Activated CD4-positive, alpha-beta T cell treated with anti-CD3 and anti-CD28 coated beads, Interleukin-2, amount 50 U/mL, for 48 hours (primary cell): ENCODE measurements around the gene SBNO1.
"Not testable (repeated sequence)": the region's sequence is repeated elsewhere in the genome, so short reads cannot be mapped to it uniquely, and the experiment has no call there.

Source experiments
- DNase-seq, 2 experiments: peaks; one replicate each; pipeline ENCODE4 v3.0.0-alpha.2; 2020

Gene SBNO1

DNA sequence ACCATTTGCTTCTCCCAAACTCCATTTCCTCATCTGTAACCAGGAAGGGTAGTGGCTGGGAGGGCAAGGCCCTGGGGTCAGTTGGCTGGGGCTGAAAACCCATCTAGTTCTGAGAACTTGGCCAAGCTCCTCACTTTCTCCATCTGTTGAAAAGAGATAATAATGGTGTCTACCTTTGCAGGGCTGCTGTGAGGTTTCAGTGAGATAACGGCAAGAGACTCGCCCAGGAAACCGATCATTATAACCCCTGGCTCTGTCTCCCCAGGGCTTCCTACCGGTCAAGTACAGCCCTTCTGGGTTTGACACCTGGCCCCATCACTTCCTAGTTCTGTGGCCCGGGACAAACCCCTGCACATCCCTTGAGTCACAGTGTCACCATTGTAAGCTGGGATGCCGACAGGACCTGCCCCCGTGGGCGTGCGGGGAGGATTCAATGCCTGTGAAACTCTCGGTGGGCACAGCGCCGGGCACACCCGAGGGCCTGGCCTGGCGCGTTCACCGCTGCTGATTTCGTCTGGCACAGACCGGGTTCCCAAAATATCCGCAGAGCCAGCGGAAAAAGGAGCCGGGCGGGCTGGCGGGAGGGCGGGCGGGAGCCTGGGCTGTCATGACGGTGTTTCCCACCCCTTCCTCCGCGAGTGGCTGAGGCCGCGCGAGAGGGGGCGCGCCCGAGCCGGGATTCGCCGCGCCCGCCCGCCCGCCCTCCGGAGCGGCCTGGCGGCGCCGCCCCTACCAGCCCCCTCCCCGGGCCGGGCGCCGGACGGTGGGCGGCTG is 23.7 kb upstream of the SBNO1 start:
- peak; percentile 80 to 86 for DNase-seq

DNA sequence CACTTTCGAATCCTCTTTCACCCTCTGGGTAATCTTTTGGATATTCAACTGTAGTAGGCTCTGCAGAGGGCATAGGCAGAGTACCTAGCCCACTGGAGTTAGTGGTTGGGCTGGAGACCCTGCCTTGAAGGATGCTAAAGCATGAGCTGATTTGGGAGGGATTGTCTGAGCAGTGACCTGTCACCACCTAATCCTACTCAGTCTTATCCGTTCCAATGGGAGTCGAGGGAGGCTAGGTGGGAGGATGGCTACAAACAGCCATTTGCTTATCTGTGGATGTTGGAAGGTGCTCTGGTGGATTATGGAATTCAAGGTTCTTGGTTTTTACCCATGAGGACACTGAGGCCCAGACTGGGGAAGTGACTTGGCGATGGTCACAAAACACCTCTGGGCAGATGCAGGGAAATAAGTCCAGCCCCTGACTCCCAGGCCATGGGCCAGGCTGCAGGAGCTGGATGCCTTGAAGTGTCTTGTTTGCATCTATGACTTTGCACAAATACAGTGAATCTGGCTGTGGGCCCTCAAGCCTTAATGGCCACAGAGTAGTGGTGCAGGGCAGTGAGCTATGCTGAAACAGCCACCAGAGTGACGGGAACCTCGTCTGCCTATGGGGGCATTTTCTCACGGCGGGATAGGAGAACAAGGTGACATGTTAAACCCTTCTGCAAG is 23.0 kb upstream of the SBNO1 start:
- no peak for DNase-seq

DNA sequence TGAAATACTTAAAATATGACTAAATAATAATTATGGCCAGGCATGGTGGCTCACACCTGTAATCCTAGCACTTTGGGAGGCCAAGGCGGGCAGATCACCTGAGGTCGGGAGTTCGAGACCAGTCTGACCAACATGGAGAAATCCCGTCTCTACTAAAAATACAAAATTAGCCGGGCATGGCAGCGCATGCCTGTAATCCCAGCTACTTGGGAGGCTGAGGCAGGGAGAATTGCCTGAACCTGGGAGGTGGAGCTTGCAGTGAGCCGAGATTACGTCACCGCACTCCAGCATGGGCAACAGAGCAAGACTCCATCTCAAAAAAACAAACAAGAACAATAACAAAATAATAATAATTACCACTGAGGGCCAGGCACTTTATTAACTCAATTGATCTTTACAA is 20.9 kb upstream of the SBNO1 start:
- not testable (repeated sequence) for DNase-seq

DNA sequence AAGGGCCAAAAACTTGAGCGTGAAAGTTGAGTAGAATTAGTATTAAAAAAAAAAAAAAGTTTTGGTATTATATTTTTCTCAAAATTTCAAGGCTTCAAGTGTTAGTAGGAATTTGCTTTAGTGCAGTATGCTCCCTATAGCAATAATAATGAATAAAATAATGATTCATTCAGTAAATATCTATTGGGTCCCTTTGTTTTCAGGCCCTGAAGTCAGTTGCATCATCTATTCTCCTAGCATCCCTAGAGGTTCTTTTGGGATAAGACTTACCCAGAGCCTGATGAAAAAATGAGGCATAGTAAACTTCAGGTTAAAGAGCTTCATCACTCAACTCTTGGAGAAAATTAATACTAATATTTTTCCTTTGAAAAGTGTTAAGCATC is 20.3 kb upstream of the SBNO1 start:
- DNase-seq: no peak

DNA sequence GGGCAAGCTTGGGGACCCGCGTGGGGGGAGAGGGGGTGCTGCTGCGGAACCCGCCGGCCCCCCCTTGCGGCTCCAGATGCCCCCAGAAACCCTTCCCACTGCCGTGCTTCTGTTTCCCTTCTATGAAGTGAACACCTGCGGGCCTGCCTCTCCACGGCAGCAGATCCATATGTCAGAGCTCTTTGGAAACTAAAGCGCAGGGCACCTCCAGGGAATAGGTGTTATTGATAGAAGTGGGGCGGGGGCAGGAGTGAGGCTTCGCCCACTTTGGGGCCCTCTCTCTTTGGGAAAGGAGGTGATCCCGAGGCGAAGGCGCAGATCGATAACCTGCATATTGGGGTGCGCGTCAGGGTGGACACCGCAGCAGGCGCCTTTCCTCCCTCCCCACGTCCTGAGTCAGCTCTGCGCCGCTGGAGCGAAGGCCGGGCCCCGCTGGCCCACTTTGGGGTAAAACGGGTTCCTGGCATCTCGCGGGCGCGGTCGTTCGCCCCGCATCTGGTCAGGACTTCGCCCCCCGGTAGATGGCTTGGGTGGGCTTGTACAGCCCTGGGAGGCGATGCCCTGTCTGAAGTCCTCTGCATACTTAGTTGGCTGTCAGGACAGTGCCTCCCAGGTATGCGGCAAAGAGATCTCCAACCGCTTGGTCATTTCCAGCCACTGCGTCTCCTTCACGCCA is 19.8 kb upstream of the SBNO1 start:
- peak; percentile 26 to 46 for DNase-seq

DNA sequence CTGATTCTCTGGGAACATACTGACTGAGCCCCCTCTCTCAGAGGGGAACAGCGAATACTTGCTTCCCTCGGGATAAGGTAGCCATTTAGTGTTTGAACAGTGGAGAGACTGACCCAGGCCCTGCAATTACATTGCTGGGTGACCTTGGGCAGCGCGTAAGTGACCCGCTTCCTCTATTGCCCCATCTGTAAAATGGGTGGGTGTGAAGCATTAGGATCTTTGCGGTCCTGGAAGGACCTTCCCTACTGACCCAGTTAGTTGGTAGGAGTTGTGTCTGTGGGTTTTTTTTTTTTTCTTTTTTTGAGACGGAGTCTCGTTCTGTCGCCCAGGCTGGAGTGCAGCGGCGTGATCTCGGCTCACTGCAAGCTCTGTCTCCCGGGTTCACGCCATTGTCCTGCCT is 18.0 kb upstream of the SBNO1 start:
- no peak for DNase-seq

DNA sequence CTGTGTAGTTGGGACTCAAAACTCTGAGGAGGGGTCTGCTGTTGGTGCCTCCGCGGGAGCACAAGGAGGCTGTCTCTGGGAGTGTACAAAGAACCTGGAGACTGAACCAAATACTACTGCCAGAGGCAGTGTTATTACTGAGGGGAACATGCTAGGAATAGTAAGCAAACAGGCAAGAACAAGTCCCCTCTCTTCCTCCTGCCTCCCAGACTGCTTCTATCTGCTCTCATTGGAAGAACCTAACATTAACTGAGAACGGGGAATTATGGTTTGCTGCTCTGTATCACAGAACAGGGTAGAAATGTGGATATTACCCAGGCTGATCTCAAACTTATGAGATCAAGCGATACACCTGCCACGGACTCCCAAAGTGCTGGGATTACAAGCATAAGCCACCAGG is 14.7 kb upstream of the SBNO1 start:
- DNase-seq: no peak

DNA sequence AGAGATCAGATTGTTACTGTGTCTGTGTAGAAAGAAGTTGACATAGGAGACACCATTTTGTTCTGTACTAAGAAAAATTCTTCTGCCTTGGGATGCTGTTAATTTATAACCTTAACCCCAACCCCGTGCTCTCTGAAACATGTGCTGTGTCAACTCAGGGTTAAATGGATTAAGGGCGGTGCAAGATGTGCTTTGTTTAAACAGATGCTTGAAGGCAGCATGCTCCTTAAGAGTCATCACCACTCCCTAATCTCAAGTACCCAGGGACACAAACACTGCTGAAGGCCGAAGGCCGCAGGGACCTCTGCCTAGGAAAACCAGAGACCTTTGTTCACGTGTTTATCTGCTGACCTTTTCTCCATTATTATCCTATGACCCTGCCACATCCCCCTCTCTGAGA is 7.8 kb upstream of the SBNO1 start:
- not testable (repeated sequence) for DNase-seq

DNA sequence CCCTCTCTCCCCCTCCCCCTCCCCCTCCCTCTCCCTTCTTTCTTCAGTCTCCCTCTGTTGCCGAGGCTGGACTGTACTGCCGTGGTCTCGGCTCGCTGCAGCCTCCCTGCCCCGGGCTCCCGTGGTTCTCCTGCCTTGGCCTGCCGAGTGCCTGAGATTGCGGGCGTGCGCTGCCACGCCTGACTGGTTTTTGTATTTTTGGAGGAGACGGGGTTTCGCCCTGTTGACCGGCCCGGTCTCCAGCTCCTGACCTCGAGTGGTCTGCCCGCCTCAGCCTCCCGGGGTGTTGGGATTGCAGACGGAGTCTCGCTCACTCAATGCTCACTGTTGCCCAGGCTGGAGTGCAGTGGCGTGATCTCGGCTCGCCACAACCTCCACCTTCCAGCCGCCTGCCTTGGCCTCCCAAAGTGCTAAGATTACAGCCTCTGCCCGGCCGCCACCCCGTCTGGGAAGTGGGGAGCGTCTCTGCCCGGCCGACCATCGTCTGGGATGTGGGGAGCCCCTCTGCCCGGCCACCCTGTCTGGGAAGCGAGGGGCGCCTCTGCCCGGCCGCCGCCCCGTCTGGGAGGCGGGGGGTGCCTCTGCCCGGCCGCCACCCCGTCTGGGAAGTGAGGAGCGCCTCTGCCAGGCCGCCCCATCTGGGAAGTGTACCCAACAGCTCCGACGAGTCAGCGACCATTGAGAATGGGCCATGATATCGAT is 7.2 kb upstream of the SBNO1 start:
- DNase-seq: not testable (repeated sequence)

DNA sequence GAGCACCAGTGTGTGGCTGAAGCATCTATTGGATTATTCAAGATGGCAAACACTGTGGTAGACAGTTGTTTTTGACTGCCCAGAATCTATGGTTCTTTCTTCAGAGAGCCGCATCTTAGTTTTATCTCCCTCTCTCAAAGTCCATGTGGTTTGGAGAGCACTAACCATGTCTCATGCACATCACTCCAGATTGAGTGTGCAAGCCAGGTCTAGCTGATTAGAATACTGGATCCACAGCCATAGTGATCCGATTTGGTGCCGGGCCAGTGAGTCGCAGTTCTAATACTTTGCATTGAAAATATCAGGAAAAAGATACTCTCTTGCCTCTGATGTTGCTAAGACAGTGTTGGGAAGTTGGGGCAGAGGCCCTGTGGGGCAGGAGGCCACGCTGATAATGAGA is 4.6 kb upstream of the SBNO1 start:
- DNase-seq: no peak

DNA sequence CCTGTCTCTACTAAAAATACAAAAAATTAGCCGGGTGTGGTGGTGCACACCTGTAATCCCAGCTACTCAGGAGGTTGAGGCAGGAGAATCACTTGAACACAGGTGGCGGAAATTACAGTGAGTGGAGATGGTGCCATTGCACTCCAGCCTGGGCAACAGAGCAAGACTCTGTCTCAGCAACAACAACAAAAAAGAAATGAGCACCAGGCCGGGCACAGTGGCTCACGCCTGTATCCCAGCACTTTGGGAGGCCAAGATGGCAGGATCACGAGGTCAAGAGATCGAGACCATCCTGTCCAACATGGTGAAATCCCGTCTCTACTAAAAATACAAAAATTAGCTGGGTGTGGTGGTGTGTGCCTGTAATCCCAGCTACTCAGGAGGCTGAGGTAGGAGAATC is 3.8 kb upstream of the SBNO1 start:
- not testable (repeated sequence) for DNase-seq

DNA sequence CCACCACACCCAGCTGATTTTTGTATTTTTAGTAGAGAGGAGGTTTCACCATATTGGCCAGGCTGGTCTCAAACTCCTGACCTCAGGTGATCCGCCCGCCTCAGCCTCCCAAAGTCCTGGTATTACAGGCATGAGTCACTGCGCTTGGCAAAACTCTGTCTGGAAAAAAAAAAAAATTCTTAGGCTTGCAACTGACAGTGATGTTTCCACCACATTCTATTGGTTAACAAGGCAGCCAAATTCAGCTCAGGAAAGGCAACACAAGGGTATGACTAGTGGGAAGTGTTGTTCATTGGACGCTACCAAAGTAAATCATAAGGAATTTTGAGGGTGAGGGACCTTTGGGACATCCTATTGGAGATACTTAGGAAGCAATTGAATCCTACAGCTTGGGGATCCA is 2.9 kb upstream of the SBNO1 start:
- DNase-seq: no peak

DNA sequence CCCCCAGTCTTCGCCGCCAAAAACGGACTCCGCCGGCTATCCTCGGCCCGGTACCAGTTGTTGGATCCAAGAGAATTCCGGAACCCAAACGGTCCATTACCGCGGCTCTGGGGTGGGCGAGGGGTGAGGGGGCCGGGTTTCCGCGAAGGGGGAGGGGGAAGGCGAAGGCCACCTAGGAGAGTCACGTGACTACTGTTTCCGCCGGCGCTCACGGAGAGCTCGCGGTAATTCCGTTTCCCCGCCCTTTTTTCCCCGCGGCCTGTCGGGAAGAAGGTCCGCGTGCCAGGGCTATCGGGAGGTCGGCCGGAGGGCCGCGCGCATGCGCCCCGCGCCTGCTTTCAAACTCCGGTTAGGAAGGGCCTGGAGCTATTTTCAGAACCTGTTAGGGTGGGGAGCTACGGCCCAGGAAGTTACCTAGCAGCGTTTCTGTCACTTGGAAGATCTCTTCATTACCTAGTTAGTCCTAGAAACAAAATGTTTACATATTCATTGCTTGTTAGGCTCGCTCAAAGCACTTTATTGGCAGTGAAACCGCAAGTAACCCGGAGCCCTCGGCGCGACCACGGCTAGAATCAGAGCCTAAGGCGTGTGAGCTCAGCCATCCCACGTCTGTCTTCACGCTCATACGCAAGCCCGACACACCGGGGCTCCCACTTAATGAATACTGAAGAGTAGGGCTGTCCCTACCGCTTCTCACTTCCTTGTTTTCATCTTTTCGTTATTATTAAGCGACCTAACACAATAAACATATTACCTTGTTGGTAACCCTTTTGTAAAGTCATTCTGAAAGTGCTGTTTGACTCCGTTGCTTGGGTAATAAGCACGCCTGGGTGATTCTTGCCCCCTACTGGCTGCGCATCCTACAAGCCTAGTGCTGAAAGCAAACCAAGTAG is 624 bp upstream of the SBNO1 start:
- peak; percentile 96 for DNase-seq

DNA sequence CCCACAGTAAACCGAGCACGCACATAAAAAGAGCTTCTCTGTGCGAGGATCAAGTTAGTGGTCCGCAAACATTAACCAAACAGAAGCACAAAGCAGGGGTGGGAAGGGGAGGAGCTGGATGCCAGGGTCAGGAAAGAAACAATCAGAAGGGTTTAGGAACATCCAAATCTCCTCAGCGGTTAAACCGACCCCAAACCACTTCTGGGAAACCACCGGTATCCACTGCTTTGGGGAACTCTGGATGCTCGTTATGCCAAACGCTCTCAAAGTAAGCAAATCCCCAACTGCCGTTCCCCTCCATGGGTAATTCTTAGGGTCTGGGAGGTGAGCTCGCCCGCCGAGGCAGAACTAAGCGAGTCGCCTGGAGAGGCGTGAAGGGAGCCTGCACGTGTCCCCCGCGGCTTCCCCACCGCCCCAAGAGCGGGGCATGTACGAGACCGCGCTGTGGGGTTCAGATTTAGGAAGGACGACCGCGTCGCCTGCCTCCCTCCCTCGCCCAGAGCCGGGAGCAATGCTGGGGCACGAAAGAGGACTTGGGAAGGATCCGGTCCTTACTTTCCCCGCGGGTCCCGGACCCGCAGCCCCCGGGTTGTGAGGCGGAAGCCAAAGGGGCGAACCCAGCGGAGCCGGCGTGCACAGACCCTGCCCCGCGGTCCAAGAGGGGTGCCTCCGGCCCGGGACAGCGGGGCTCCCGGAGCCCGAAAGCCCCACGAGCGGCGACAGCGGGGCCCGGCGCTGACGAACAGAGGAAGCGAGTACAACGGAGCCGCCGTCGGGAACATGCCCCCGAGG is 711 bp downstream of the SBNO1 start:
- peak; percentile 37 to 38 for DNase-seq

DNA sequence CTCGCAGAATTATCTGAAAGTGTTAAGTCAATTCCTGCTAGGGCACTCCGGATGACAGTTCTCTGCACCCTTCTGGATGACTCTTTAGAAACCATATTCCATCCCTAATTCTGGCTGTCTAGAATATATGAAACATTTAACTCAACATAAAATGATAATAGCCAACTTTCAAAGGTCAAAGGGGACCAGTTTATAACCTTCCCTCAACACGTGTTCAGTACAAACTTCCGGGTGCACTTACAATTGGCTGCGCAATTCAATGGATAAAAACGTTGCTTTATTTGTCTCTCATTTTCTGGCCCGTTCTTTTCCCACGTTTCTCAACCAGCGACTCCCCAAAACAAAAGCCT is 1.3 kb downstream of the SBNO1 start:
- no peak for DNase-seq

DNA sequence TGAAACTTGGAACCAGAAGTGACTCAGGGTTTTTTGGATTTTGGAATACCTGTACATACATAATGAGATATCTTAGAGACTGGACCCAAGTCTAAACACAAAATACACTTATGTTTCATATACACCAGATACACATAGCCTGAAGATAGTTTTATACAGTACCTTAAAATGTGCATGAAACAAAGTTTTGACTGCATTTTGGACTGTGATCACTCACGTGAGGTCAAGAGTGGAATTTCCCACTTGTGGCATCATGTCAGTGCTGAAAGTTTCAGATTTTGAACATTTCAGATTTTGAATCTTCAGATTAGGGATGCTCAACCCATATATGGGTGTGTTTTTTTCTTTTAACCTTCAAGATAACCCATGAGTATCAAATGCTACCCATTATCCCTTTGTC is 6.6 kb downstream of the SBNO1 start:
- no peak for DNase-seq

DNA sequence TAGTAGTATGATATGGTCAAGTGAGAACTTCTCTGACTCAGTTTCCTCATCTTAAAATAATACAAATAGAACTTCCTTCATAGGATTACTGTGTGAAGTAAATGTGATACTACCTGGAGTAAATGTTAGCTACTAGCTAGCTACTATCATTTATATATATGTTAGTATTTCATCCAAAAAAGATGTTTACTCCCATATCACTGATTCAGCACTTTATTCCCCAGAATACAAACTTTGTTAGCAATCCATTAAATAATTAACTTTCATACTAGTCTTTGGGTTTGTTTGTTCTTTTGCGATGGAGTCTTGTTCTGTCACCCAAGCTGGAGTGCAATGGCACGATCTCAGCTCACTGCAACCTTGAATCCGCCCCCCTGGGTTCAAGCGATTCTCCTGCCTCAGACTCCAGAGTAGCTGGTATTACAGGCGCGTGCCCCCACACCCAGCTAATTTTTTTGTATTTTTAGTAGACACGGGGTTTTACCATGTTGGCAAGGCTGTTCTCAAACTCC is 8.4 kb downstream of the SBNO1 start:
- DNase-seq: no peak

DNA sequence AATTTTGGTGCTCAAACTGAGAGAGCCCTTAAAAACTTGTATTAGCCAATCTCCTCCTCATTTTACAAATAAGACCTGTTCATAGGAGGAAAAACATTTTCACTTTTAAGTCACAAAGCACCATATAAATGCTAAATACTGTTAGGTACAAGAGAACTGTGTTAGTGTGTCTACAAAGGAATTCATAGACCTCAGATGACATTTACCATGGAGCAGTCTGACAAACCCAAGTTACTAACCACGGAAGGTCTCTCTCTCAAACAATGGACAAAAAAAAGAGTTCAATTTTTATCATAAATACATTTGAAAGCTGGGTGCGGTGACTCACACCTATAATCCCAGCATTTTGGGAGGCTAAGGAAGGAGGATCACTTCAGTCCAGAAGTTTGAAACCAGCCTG is 10.0 kb downstream of the SBNO1 start:
- no peak for DNase-seq

DNA sequence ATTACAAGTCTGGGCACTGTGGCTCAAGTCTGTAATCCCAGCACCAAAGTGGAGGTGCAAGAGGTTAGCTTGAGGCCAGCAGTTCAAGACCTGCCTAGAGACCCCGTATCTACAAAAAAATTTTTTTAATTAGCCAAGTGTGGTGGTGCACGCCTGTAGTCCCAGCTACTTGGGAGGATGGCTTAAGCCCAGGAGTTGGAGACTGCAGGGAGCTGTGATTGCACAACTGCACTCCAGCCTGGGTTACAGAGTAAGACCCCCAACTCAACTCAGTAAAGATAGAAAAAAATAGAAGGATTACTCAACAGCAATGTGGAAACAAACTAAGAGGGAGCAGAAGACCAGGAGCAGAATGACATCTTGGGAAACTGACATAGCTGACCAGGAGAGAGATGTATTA is 13.3 kb downstream of the SBNO1 start:
- no peak for DNase-seq

DNA sequence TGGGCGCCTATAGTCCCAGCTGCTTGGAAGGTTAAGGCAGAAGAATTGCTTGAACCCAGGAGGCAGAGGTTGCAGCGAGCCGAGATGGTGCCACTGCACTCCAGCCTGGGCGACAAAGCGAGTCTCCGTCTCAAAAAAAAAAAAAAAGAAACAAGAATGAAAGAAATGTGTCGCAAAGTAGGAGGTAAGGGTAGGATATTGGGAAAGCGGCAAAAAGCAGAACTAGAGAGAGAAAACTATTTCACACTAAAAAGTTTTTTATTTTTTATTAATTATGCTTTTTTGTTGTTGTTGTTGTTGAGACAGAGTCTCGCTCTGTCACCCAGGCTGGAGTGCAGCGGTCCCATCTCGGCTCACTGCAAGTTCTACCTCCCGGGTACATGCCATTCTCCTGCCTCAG is 17.7 kb downstream of the SBNO1 start:
- DNase-seq: no peak

DNA sequence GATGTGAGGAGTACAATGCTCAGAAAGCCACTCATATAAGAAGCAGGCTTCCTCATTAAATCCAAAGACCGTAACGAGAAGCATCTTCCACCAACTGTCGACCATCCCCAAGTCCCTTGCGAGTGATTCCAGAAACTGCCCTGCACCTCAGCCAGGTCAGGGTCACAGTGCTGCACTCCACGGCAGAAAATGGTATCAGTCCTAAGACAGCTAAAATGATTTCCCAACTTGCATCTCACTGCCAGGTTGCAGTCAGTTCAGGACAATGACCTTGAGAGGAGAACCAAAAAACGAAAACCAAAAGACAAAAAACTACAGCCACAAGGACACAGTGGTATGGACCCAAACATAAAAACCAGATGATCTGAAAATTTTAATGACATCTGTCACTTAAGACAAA is 20.6 kb downstream of the SBNO1 start:
- DNase-seq: no peak

DNA sequence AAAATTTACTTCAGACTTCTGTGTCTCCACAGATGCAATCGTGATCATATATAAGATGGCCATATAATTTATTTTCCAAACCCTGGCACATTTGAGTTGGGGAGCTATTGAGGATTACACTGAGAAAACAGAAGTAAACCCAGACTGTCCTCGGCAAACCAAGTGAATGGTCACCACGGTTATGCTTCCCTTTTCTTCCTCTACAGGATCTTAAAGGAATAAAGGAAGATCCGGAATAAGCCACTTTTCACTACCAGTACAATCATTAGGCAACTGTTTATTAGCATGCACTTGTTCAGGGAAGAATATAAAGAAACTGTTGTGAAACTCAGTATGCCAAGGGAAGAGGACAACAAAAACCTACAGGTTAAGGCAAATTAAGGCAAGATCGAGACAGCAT is 27.6 kb downstream of the SBNO1 start:
- no peak for DNase-seq
